DMS153 treated with DMSO at 0.1 percent for 48 hours (cell line): ENCODE results near the gene TNRC6A.

Source experiments
- DNase-seq: peaks from one replicate; lab custom pipeline; 2025; ENCODE audit not compliant: unreplicated experiment; lab: John Stamatoyannopoulos, UW

The TNRC6A gene

DNA sequence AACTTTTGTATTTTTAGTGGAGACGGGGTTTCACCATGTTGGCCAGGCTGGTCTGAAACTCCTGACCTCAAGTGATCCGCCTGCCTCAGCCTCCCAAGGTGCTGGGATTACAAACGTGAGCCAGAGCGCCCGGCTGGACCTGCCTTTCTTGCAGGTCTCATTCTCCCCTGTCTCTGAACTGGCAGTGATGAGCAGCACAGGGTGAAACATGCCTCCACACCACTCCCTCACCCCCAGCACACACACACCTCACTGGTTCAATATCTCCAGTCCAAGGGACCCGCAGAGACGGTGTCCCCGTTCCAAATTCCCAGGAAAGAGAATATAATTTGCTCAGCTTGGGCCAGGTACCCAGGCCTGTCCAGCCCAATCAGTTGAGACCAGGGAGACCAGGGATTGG, 139.6 kb downstream of the TNRC6A start:
- DNase-seq, result no peak

DNA sequence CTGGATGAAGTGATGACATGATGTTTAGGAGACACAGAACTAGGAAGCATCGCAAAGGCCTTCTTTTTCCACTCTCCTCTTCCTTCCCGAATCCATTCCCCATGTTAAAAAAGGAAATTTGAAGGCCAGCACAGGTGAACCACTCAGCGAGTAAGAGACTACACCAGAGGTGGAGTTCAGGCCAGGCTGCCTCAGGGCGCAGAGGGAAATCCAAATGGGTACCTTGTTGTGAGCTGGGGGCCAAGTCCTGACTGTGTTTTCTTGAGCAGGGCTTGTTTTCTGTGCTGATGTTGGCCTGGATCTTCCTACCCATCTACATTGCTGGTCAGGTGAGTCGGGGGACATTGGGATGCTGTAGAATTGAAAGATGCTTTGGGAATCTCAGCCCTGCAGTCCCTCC, 142.4 kb downstream of the TNRC6A start:
- no peak for DNase-seq

DNA sequence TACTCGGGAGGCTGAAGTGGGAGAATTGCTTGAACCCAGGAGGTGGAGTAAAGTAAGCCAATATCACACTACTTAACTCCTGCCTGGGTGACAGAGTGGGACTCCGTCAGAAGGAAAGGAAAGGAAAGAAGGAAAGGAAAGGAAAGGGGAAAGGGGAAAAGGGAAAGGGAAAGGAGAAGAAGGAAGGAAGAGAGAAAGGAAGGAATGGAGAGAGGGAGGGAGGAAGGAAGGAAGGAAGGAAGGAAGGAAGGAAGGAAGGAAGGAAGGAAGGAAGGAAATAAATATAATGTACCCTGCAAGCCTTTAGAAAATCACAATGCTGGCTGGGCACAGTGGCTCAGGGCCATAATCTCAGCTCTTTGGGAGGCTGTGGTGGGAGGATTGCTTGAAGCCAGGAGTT, 143.6 kb downstream of the TNRC6A start:
- no peak for DNase-seq

DNA sequence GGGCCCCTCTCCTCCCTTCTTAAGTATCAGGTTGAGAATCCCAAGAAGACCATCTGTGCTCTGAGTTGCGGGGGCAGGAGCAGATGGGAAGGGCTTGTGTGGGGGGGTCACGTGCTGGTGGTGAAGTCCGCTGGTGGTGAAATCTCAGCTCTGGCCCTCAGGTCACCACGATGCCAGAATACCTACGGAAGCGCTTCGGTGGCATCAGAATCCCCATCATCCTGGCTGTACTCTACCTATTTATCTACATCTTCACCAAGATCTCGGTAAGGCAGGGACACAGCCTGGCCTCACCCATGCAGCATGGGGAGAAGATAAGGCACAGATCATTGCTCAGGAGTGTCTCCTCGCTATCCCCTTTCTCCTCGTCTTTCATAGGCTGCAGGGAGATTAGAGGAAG, 146.0 kb downstream of the TNRC6A start:
- DNase-seq, result no peak
